Heart left ventricle (tissue), 13 donors: ENCODE measurements around the gene MAGIX.
"Not testable (repeated sequence)": the region's sequence is repeated elsewhere in the genome, so short reads cannot be mapped to it uniquely, and the experiment has no call there.

Experiments used
- CTCF ChIP-seq, 12 donors: fragments of 200-600 bp; sonication (generic) in 4 of 12; IDR thresholded peaks; one replicate each; pipeline versions ENCODE4 v1.5.0 to v1.8.0; 2018 to 2022; ENCODE audit warnings: antibody characterized with exemption in 12 of 12, mild to moderate bottlenecking in 5 of 12
- POLR2A ChIP-seq, 2 donors: fragments of 450-650 bp; IDR thresholded peaks; one replicate each; pipeline ENCODE4 v1.6.1; 2017; ENCODE audit warnings: antibody characterized with exemption in 2 of 2, mild to moderate bottlenecking in 2 of 2, moderate library complexity in 2 of 2
- donor health status: ischemic (EF 13 %, LVEDD 7.1; RV severe dilation, severe dysfunction).
- donor health status: DM: no; HTN: yes; CAD: no.
- donor health status: DM: no; HTN: no; CAD: no.
- donor health status: ischemic (EF 25% LVEDD 6.9; RV normal size, moderate dysfunction).
- donor health status: ischemic (EF 25% LVEDD 5.7; RV mildly dilated, moderate dysfunction).
- donor health status: ischemic (EF 35%, LVEDD 5.7; RV mildly dilated, moderate dysfunction).
- donor health status: nonischemic (EF 11% LVEDD 7.7; RV severe dilation, severe dysfunction).
- donor health status: DM: yes; HTN: yes; CAD: no.
- donor health status: PGD.
- donor health status: ischemic (EF 29% LVEDD 5.4; RV normal size, mild dysfunction).
- donor health status: nonischemic (EF 23%, LVEDD 6.1; RV moderate dilation, normal function).

GRCh38 chrX:49127742-49128258, 34.8 kb upstream of the MAGIX start:
- TF ChIP-seq CTCF, POLR2A (IDR thresholded peaks at IDR 0.05): not testable (repeated sequence)
